Trophoblast cell (in vitro differentiated cells and primary cell): ENCODE measurements around the gene DNMBP.

Experiments used
- DNase-seq, 2 donors: peaks; one replicate each; pipeline ENCODE4 v3.0.0-alpha.2; 2016
- H2AFZ ChIP-seq: 2 replicates; pipeline ENCODE4 v1.6.1; 2013; ENCODE audit warnings: low read length, moderate library complexity, mild to moderate bottlenecking; ENCODE audit not compliant: insufficient read depth, poor library complexity
- H2AK5ac ChIP-seq: 2 replicates; pipeline ENCODE4 v1.6.1; 2013; ENCODE audit warnings: mild to moderate bottlenecking, low read length
- H2BK120ac ChIP-seq: 2 replicates; pipeline ENCODE4 v1.6.1; 2013; ENCODE audit warnings: low read length, mild to moderate bottlenecking, moderate library complexity; ENCODE audit not compliant: insufficient read depth, poor library complexity
- H2BK12ac ChIP-seq: 2 replicates; pipeline ENCODE4 v1.6.1; 2013; ENCODE audit warnings: mild to moderate bottlenecking, low read length, moderate library complexity
- H2BK5ac ChIP-seq: 2 replicates; pipeline ENCODE4 v1.6.1; 2013; ENCODE audit warnings: low read length, low read depth, moderate library complexity, mild to moderate bottlenecking; ENCODE audit not compliant: poor library complexity
- H3K14ac ChIP-seq: 2 replicates; pipeline ENCODE4 v1.6.1; 2013; ENCODE audit warnings: mild to moderate bottlenecking, low read length
- H3K18ac ChIP-seq: 2 replicates; pipeline ENCODE4 v1.6.1; 2013; ENCODE audit warnings: mild to moderate bottlenecking, low read length
- H3K23ac ChIP-seq: 2 replicates; pipeline ENCODE4 v1.6.1; 2013; ENCODE audit warnings: low read length
- H3K27ac ChIP-seq: 2 replicates; pipeline ENCODE4 v1.5.1; 2013; ENCODE audit warnings: low read depth, mild to moderate bottlenecking, inconsistent platforms, low read length, moderate library complexity
- H3K27me3 ChIP-seq: 2 replicates; pipeline ENCODE4 v1.6.1; 2013; ENCODE audit warnings: inconsistent platforms, mild to moderate bottlenecking, low read length, moderate library complexity; ENCODE audit not compliant: insufficient read depth
- H3K36me3 ChIP-seq, 2 experiments: 1 replicate in 1 of 2; 2 replicates in 1 of 2; pipeline ENCODE4 v1.6.1; 2013; ENCODE audit warnings: low read length in 2 of 2, mild to moderate bottlenecking in 2 of 2, moderate library complexity in 1 of 2; ENCODE audit not compliant: insufficient read depth in 2 of 2, control insufficient read depth in 1 of 2
- H3K4ac ChIP-seq: 2 replicates; pipeline ENCODE4 v1.6.1; 2013; ENCODE audit warnings: low read depth, mild to moderate bottlenecking, low read length, moderate library complexity
- H3K4me1 ChIP-seq, 2 experiments: 1 replicate in 1 of 2; 2 replicates in 1 of 2; pipeline ENCODE4 v1.6.1; 2013; ENCODE audit warnings: low read length in 2 of 2, mild to moderate bottlenecking in 2 of 2, moderate library complexity in 1 of 2; ENCODE audit not compliant: insufficient read depth in 2 of 2, control insufficient read depth in 1 of 2
- H3K4me2 ChIP-seq: 2 replicates; pipeline ENCODE4 v1.6.1; 2013; ENCODE audit warnings: inconsistent platforms, mild to moderate bottlenecking, low read length, moderate library complexity
- H3K4me3 ChIP-seq: 2 replicates; pipeline ENCODE4 v1.5.1; 2013; ENCODE audit warnings: mild to moderate bottlenecking, low read depth, low read length, inconsistent platforms
- H3K79me1 ChIP-seq: one replicate; pipeline ENCODE4 v1.6.1; 2013; ENCODE audit warnings: low read length
- H3K79me2 ChIP-seq: 2 replicates; pipeline ENCODE4 v1.6.1; 2013; ENCODE audit warnings: low read length, mild to moderate bottlenecking; ENCODE audit not compliant: control insufficient read depth, insufficient read depth, poor library complexity
- H3K9ac ChIP-seq: 2 replicates; pipeline ENCODE4 v1.6.1; 2013; ENCODE audit warnings: mild to moderate bottlenecking, low read length
- H3K9me3 ChIP-seq: 2 replicates; pipeline ENCODE4 v1.6.1; 2013; ENCODE audit warnings: low read depth, mild to moderate bottlenecking, control low read depth, inconsistent platforms, low read length; ENCODE audit not compliant: insufficient read depth
- H4K12ac ChIP-seq: 2 replicates; pipeline ENCODE4 v1.6.1; 2013; ENCODE audit warnings: low read depth, mild to moderate bottlenecking, low read length, moderate library complexity
- H4K8ac ChIP-seq: 2 replicates; pipeline ENCODE4 v1.6.1; 2013; ENCODE audit warnings: low read depth, mild to moderate bottlenecking, low read length, moderate library complexity
- H4K91ac ChIP-seq: one replicate; pipeline ENCODE4 v1.6.1; 2013; ENCODE audit warnings: low read depth, mild to moderate bottlenecking, low read length, moderate library complexity
- WGBS: extraction: QIAGEN DNeasy Blood & Tissue Kit; methylation state at CpG from one replicate; pipeline ENCODE4 v1.1.7; 2013; ENCODE audit warnings: missing lambda C conversion rate; ENCODE audit not compliant: insufficient read length, insufficient coverage; ENCODE audit errors: extremely low coverage; 5-methylcytosine and 5-hydroxymethylcytosine counted together

The DNMBP gene

DNA sequence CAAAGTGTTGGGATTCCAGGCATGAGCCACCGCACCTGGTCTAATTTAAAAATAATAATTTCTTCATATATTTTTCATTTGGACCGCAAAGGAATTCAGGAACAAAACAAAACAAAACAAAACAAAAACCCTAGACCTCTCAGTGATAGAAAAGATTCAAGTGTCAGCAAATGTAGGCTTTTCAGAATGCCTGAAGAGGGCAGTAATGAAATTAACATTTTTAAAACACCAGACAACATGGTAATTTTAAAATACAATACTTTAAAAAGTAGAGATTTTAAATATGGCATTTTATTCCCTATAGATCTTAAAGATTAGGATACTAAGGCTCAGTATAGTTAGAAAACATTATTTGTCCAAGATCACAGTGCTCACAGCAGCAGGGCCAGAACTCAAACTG, 36.6 kb downstream of the DNMBP start:
- H4K91ac ChIP-seq: no peak overlapping the region
- no peak overlapping the region for H3K23ac ChIP-seq
- H3K4me1 ChIP-seq: peaks cover 3 to 4% of the 10 kb centered on the region in 2 experiments
- no peak overlapping the region for H4K12ac ChIP-seq
- H3K4me3 ChIP-seq: no peak overlapping the region
- no peak overlapping the region for H3K9ac ChIP-seq
- WGBS: no CpG with 5 or more reads among the region's 2 CpGs
- H2BK5ac ChIP-seq: no peak overlapping the region
- H3K18ac ChIP-seq: no peak overlapping the region
- no peak overlapping the region for H3K27ac ChIP-seq
- no peaks in the 10 kb centered on the region for H3K27me3 ChIP-seq
- H3K4ac ChIP-seq: no peak overlapping the region
- H3K4me2 ChIP-seq: no peak overlapping the region
- H2BK12ac ChIP-seq: no peak overlapping the region
- H3K9me3 ChIP-seq: no peaks in the 10 kb centered on the region
- DNase-seq: no peak
- H4K8ac ChIP-seq: no peak overlapping the region
- no peak overlapping the region for H2AFZ ChIP-seq
- peaks cover 9% of the 10 kb centered on the region for H3K79me2 ChIP-seq
- no peak overlapping the region for H2AK5ac ChIP-seq
- no peak overlapping the region for H2BK120ac ChIP-seq
- H3K14ac ChIP-seq: no peak overlapping the region
- peaks cover 2 to 17% of the 10 kb centered on the region in 2 experiments for H3K36me3 ChIP-seq
- H3K79me1 ChIP-seq: peaks cover 3% of the 10 kb centered on the region

DNA sequence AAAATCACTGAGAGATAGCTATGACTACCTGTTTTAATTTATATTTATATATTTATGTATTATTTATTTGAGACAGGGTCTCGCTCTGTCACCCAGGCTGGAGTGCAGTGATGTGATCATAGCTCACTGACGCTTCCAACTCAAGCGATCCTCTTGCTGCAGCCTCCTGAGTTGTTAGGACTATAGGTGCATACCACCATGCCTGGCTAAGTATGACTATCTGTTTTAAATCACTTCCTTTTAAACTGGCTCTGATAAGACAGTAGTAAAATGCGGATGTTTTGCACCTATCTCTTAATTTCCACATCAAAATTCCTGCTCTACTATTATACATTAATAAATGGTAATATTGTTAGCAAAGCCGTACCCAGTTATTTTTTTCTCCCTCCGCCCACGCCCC, 41.8 kb downstream of the DNMBP start:
- H2AK5ac ChIP-seq: no peak overlapping the region
- peaks cover 4% of the 10 kb centered on the region for H3K79me2 ChIP-seq
- no peak overlapping the region for H3K27ac ChIP-seq
- H2BK120ac ChIP-seq: no peak overlapping the region
- H3K4me3 ChIP-seq: no peak overlapping the region
- DNase-seq: peak; percentile 67 to 74
- H4K8ac ChIP-seq: no peak overlapping the region
- H4K12ac ChIP-seq: no peak overlapping the region
- H4K91ac ChIP-seq: no peak overlapping the region
- peaks cover 2 to 14% of the 10 kb centered on the region in 2 experiments for H3K36me3 ChIP-seq
- H3K4me2 ChIP-seq: no peak overlapping the region
- H3K4me1 ChIP-seq: peaks cover 6 to 8% of the 10 kb centered on the region in 2 experiments
- H3K14ac ChIP-seq: no peak overlapping the region
- no peak overlapping the region for H3K23ac ChIP-seq
- no peak overlapping the region for H2BK5ac ChIP-seq
- peaks cover 5% of the 10 kb centered on the region for H3K79me1 ChIP-seq
- H2BK12ac ChIP-seq: no peak overlapping the region
- no peak overlapping the region for H3K18ac ChIP-seq
- no peak overlapping the region for H3K9ac ChIP-seq
- H3K9me3 ChIP-seq: no peaks in the 10 kb centered on the region
- no peak overlapping the region for H2AFZ ChIP-seq
- WGBS: no CpG with 5 or more reads among the region's 7 CpGs
- no peaks in the 10 kb centered on the region for H3K27me3 ChIP-seq
- H3K4ac ChIP-seq: no peak overlapping the region

DNA sequence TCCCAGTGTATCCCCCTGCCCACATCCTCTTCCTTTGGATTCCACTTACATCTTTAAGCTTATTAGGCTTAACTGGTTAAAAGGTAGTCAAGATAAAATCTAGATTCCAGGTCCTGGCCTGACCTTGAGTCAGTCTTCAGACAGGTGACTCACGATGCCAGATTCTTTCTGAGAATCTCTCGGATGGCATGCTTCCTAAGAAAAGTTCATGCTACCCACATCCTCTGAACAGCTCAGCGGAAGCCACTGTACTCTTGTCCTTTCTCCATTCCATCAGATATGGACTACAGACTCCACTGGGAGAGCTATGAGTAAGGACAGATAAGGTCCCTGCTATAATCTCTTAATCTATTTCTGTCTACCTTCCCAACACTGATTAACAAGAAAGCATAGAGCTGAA, 43.4 kb downstream of the DNMBP start:
- H3K27me3 ChIP-seq: no peaks in the 10 kb centered on the region
- no peak overlapping the region for H2AK5ac ChIP-seq
- peaks cover 6 to 8% of the 10 kb centered on the region in 2 experiments for H3K4me1 ChIP-seq
- no peak overlapping the region for H3K14ac ChIP-seq
- no peak overlapping the region for H3K4ac ChIP-seq
- no peak overlapping the region for H4K12ac ChIP-seq
- H4K91ac ChIP-seq: no peak overlapping the region
- H3K9ac ChIP-seq: no peak overlapping the region
- no peak overlapping the region for H2BK12ac ChIP-seq
- H3K9me3 ChIP-seq: no peaks in the 10 kb centered on the region
- WGBS: no CpG with 5 or more reads among the region's 3 CpGs
- no peak overlapping the region for H2BK120ac ChIP-seq
- peaks cover 5% of the 10 kb centered on the region for H3K79me1 ChIP-seq
- H4K8ac ChIP-seq: no peak overlapping the region
- H3K23ac ChIP-seq: no peak overlapping the region
- DNase-seq: peak; percentile 93 to 99
- no peak overlapping the region for H3K4me3 ChIP-seq
- H3K4me2 ChIP-seq: peak overlapping the region; percentile 49
- no peak overlapping the region for H2AFZ ChIP-seq
- peaks cover 0 to 14% of the 10 kb centered on the region in 2 experiments for H3K36me3 ChIP-seq
- H2BK5ac ChIP-seq: no peak overlapping the region
- H3K27ac ChIP-seq: peak overlapping the region; percentile 99
- peaks cover 2% of the 10 kb centered on the region for H3K79me2 ChIP-seq
- no peak overlapping the region for H3K18ac ChIP-seq

DNA sequence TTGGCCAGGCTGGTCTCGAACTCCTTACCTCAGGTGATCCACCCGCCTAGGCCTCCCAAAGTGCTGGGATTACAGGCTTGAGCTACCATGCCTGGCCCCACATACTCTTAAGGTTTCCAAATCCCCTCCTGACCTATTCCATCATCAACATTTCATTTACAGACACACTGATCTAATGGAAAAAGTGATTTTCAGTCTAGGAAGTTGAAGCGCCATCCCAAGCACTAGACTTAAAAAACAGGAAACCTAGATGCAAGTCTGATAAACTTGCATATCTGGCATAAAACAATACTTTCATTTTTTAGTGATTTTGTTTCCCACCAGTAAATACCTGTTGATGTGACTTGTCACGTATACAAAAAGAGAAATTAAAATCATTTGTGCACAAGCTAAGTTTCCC, 44.0 kb downstream of the DNMBP start:
- Histone ChIP-seq H3K36me3 (peaks cover 0 to 12% of the 10 kb centered on the region in 2 experiments), H3K79me1 (peaks cover 5% of the 10 kb centered on the region), H3K9ac (no peak overlapping the region), H3K79me2 (peaks cover 2% of the 10 kb centered on the region), H4K12ac (no peak overlapping the region), H2BK12ac (no peak overlapping the region), H2BK5ac (peak overlapping the region; percentile 26), H4K8ac (no peak overlapping the region), H3K4ac (no peak overlapping the region), H3K27me3 (no peaks in the 10 kb centered on the region), H3K4me2 (no peak overlapping the region), H4K91ac (no peak overlapping the region), H3K9me3 (no peaks in the 10 kb centered on the region), H3K23ac (no peak overlapping the region), H2AFZ (no peak overlapping the region), H3K18ac (no peak overlapping the region), H3K14ac (no peak overlapping the region), H3K27ac (peak overlapping the region; percentile 68), H3K4me3 (no peak overlapping the region), H2BK120ac (peak overlapping the region; percentile 11), H3K4me1 (peaks cover 6 to 8% of the 10 kb centered on the region in 2 experiments), H2AK5ac (no peak overlapping the region)
- peak in 1 of 2 donors; percentile 49 for DNase-seq
- no CpG with 5 or more reads among the region's 4 CpGs for WGBS
